ENCODE data around the gene SLC8B1.

The SLC8B1 gene

GRCh38 chr12:113248842-113249435 lies 86.0 kb downstream of the SLC8B1 start:
- no peak for DNase-seq (ENCODE audit: low read depth in 1 of 2, low spot score in 1 of 2)
